WTC11 (cell line): Measurements from ENCODE around the gene SHOC2. TPM values are rescaled to one million over a fixed set of nuclear protein-coding genes. Genes with fewer than 3 reads are reported as not detected.

Experiments
- ATAC-seq: fragments of 200-7000 bp; cut with Tn5 transposase; 2 replicates; pipeline ENCODE4 v1.10.0; 2021; ENCODE audit warnings: mild to moderate bottlenecking, moderate library complexity
- CTCF ChIA-PET: fragments of 300-600 bp; sonication (Branson Sonifier 250); formaldehyde crosslinking; loops from one replicate; lab custom pipeline; 2021; ENCODE audit warnings: antibody characterized with exemption; lab: Charles Lee
- POLR2A ChIA-PET: fragments of 350-600 bp; sonication (Branson Sonifier 250); formaldehyde crosslinking; loops from one replicate; lab custom pipeline; 2021; ENCODE audit warnings: antibody characterized with exemption; lab: Charles Lee
- DNase-seq: peaks from one replicate; pipeline ENCODE4 v3.0.0; 2021; ENCODE audit warnings: low spot score
- H3K27ac Mint-ChIP-seq: 2 replicates; pipeline ENCODE4 v1.8.0; 2021; ENCODE audit warnings: mixed read lengths
- H3K27me3 Mint-ChIP-seq: 2 replicates; pipeline ENCODE4 v1.8.0; 2021; ENCODE audit warnings: low read depth, mild to moderate bottlenecking, moderate library complexity, mixed read lengths
- H3K36me3 Mint-ChIP-seq: 2 replicates; pipeline ENCODE4 v1.8.0; 2021; ENCODE audit warnings: mixed read lengths
- H3K4me1 Mint-ChIP-seq: 2 replicates; pipeline ENCODE4 v1.8.0; 2022; ENCODE audit warnings: mixed read lengths
- H3K4me3 Mint-ChIP-seq: 2 replicates; pipeline ENCODE4 v1.8.0; 2021; ENCODE audit warnings: mild to moderate bottlenecking, moderate library complexity, mixed read lengths
- H3K9me3 Mint-ChIP-seq: 2 replicates; pipeline ENCODE4 v1.8.0; 2021; ENCODE audit warnings: mixed read lengths
- AR ChIP-seq: fragments of 250-450 bp; sonication (Bioruptor Pico); IDR thresholded peaks from 2 replicates; pipeline ENCODE4 v1.9.0; 2021; ENCODE audit warnings: mild to moderate bottlenecking
- ARID4B ChIP-seq: sonication (generic); formaldehyde crosslinking; IDR thresholded peaks from 2 replicates; pipeline ENCODE4 v1.8.0; 2023; ENCODE audit warnings: missing genetic modification reagents, mild to moderate bottlenecking, borderline replicate concordance
- ATF3 ChIP-seq: sonication (generic); formaldehyde crosslinking; conservative IDR thresholded peaks from 2 replicates; pipeline ENCODE4 v1.8.1; 2022; ENCODE audit warnings: mild to moderate bottlenecking, missing genetic modification reagents
- ELF4 ChIP-seq: sonication (generic); formaldehyde crosslinking; IDR thresholded peaks from 2 replicates; pipeline ENCODE4 v1.8.1; 2022; ENCODE audit warnings: low read depth, mild to moderate bottlenecking, moderate library complexity, missing genetic modification reagents
- GABPB1 ChIP-seq: sonication (generic); formaldehyde crosslinking; IDR thresholded peaks from 2 replicates; pipeline ENCODE4 v1.8.1; 2023; ENCODE audit warnings: mild to moderate bottlenecking, missing genetic modification reagents
- GRHL2 ChIP-seq: fragments of 250-450 bp; sonication (Bioruptor Pico); IDR thresholded peaks from 2 replicates; pipeline ENCODE4 v1.8.0; 2022; ENCODE audit warnings: mild to moderate bottlenecking, moderate library complexity; ENCODE audit not compliant: insufficient replicate concordance, severe bottlenecking
- GTF2I ChIP-seq: fragments of 250-450 bp; sonication (Bioruptor Pico); conservative IDR thresholded peaks from 2 replicates; pipeline ENCODE4 v1.4.0; 2021; ENCODE audit warnings: mild to moderate bottlenecking
- KAT7 ChIP-seq: sonication (generic); formaldehyde crosslinking; IDR thresholded peaks from 2 replicates; pipeline ENCODE4 v1.8.1; 2023; ENCODE audit warnings: missing genetic modification reagents, mild to moderate bottlenecking, borderline replicate concordance
- MYBL2 ChIP-seq: sonication (generic); formaldehyde crosslinking; IDR thresholded peaks from 2 replicates; pipeline ENCODE4 v1.8.1; 2023; ENCODE audit warnings: mild to moderate bottlenecking, moderate library complexity, missing genetic modification reagents
- NR2C2 ChIP-seq: sonication (generic); formaldehyde crosslinking; IDR thresholded peaks from 2 replicates; pipeline ENCODE4 v1.8.0; 2022; ENCODE audit warnings: mild to moderate bottlenecking, missing genetic modification reagents
- SMAD3 ChIP-seq: sonication (generic); formaldehyde crosslinking; IDR thresholded peaks from 2 replicates; pipeline ENCODE4 v1.8.0; 2022; ENCODE audit warnings: missing genetic modification reagents, mild to moderate bottlenecking, borderline replicate concordance
- SMAD4 ChIP-seq: sonication (generic); formaldehyde crosslinking; IDR thresholded peaks from 2 replicates; pipeline ENCODE4 v1.8.0; 2022; ENCODE audit warnings: mild to moderate bottlenecking, missing genetic modification reagents
- TCF7 ChIP-seq: sonication (generic); formaldehyde crosslinking; IDR thresholded peaks from 2 replicates; pipeline ENCODE4 v1.8.0; 2022; ENCODE audit warnings: mild to moderate bottlenecking, low read depth, missing genetic modification reagents, moderate library complexity
- TEAD1 ChIP-seq: sonication (generic); formaldehyde crosslinking; IDR thresholded peaks from 2 replicates; pipeline ENCODE4 v1.8.0; 2022; ENCODE audit warnings: mild to moderate bottlenecking, missing genetic modification reagents
- TP53 ChIP-seq: sonication (generic); formaldehyde crosslinking; IDR thresholded peaks from 2 replicates; pipeline ENCODE4 v1.8.1; 2023; ENCODE audit warnings: mild to moderate bottlenecking, missing genetic modification reagents
- ZMAT4 ChIP-seq: fragments of 250-450 bp; sonication (Bioruptor Pico); IDR thresholded peaks from 2 replicates; pipeline ENCODE4 v1.9.0; 2021; ENCODE audit warnings: mild to moderate bottlenecking
- ZNF423 ChIP-seq: fragments of 250-450 bp; sonication (Bioruptor Pico); IDR thresholded peaks from 2 replicates; pipeline ENCODE4 v2.1.2; 2022; ENCODE audit warnings: mild to moderate bottlenecking, moderate library complexity
- ZNF671 ChIP-seq: fragments of 250-450 bp; sonication (Bioruptor Pico); IDR thresholded peaks from 2 replicates; pipeline ENCODE4 v1.8.0; 2021; ENCODE audit warnings: mild to moderate bottlenecking
- total RNA-seq: library from RNA; stranded (reverse); gene quantifications from 3 replicates; pipeline ENCODE4 v1.2.3, GENCODE V29; 2021
- TF ChIP-seq, protein P1 (sequence below): fragments of 250-450 bp; sonication (Bioruptor Pico); IDR thresholded peaks from 2 replicates; pipeline ENCODE4 v1.8.0; 2021; ENCODE audit warnings: mild to moderate bottlenecking
- TF ChIP-seq, protein P2 (sequence below): sonication (generic); formaldehyde crosslinking; IDR thresholded peaks from 2 replicates; pipeline ENCODE4 v1.8.1; 2023; ENCODE audit warnings: mild to moderate bottlenecking, moderate library complexity, missing genetic modification reagents

SHOC2 gene
- total RNA-seq, 1 experiment from 2014 or later, result 21.6 TPM

DNA sequence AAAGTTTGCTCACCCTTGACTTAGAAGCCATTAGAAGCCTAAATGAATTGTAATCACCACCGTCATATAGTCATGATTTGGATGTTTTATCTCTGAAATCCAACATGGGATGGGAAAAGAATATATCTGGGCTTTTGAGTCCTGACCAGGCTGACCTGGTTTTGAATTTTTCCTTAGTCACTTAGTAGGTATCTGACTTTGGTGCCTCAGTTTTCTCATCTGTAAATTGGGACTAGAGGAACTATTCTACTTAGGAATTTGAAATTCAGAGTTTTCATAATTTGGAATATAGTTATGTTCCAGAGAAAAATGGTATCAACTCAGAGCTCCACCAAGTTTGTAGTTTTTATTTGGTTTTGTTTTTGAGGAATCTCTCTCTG is 40.9 kb downstream of the SHOC2 start:
- TF ChIP-seq GRHL2 (CRISPR knock-in tag), result no peak
- TF ChIP-seq ATF3 (CRISPR knock-in tag), result no peak
- no peak for TF ChIP-seq MYBL2
- TF ChIP-seq SMAD3 (CRISPR knock-in tag), result no peak
- TF ChIP-seq ELF4 (CRISPR knock-in tag), result no peak
- no peak for TF ChIP-seq NR2C2 (CRISPR knock-in tag)
- TF ChIP-seq ZNF671 (CRISPR knock-in tag), result no peak
- TF ChIP-seq GABPB1 (CRISPR knock-in tag), result no peak
- TF ChIP-seq KAT7 (CRISPR knock-in tag), result no peak
- TF ChIP-seq, protein P1, sequence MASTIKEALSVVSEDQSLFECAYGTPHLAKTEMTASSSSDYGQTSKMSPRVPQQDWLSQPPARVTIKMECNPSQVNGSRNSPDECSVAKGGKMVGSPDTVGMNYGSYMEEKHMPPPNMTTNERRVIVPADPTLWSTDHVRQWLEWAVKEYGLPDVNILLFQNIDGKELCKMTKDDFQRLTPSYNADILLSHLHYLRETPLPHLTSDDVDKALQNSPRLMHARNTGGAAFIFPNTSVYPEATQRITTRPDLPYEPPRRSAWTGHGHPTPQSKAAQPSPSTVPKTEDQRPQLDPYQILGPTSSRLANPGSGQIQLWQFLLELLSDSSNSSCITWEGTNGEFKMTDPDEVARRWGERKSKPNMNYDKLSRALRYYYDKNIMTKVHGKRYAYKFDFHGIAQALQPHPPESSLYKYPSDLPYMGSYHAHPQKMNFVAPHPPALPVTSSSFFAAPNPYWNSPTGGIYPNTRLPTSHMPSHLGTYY (CRISPR knock-in tag), result no peak
- no peak for TF ChIP-seq TP53
- TF ChIP-seq ZMAT4 (CRISPR knock-in tag), result no peak
- TF ChIP-seq, protein P2, sequence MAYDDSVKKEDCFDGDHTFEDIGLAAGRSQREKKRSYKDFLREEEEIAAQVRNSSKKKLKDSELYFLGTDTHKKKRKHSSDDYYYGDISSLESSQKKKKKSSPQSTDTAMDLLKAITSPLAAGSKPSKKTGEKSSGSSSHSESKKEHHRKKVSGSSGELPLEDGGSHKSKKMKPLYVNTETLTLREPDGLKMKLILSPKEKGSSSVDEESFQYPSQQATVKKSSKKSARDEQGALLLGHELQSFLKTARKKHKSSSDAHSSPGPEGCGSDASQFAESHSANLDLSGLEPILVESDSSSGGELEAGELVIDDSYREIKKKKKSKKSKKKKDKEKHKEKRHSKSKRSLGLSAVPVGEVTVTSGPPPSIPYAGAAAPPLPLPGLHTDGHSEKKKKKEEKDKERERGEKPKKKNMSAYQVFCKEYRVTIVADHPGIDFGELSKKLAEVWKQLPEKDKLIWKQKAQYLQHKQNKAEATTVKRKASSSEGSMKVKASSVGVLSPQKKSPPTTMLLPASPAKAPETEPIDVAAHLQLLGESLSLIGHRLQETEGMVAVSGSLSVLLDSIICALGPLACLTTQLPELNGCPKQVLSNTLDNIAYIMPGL (CRISPR knock-in tag), result no peak
- TF ChIP-seq SMAD4 (CRISPR knock-in tag), result no peak
- TF ChIP-seq ZNF423, result no peak
- TF ChIP-seq AR (CRISPR knock-in tag), result no peak
- Mint-ChIP-seq H3K4me3 (no peak overlapping the region), H3K9me3 (no peaks in the 10 kb centered on the region), H3K4me1 (peaks cover 4% of the 10 kb centered on the region; the same call in 1 of the 2 replicates), H3K27ac (no peak overlapping the region), H3K36me3 (no peaks in the 10 kb centered on the region), H3K27me3 (no peaks in the 10 kb centered on the region)
- DNase-seq (no peak), ATAC-seq (no peak)
- ChIA-PET POLR2A (no interaction called here), CTCF (no interaction called here)

DNA sequence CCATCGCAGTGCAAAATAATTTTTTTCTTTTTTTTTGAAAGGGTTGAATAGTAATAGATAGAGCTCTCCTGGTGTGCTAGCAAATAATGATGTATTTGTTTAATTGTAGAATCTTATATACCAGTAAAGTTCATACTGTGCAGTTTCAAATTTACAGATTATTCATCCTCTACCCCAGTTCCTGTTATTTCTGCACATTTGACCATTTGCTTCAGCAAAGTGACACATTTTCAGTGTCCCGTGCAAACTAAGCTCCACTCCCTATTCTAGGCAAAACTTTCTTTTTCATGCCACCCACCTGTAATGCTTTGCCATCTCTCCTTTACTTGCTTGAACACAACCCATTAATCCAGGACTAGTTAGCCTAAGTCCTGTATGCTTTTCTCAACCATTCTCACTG is 43.0 kb downstream of the SHOC2 start:
- no peak overlapping the region for H3K4me3 Mint-ChIP-seq
- no peaks in the 10 kb centered on the region for H3K9me3 Mint-ChIP-seq
- ATAC-seq (no peak), DNase-seq (no peak)
- no peaks in the 10 kb centered on the region for H3K36me3 Mint-ChIP-seq
- POLR2A ChIA-PET, result no interaction called here
- H3K27ac Mint-ChIP-seq, result no peak overlapping the region
- H3K4me1 Mint-ChIP-seq, result peaks cover 4% of the 10 kb centered on the region; the same call in 1 of the 2 replicates
- CTCF ChIA-PET, result no interaction called here
- H3K27me3 Mint-ChIP-seq, result no peaks in the 10 kb centered on the region
- TF ChIP-seq ARID4B (CRISPR knock-in tag), result no peak
- TF ChIP-seq GTF2I (CRISPR knock-in tag), result no peak
- TF ChIP-seq, protein P2 (CRISPR knock-in tag), result no peak
- TF ChIP-seq AR (CRISPR knock-in tag), result no peak
- no peak for TF ChIP-seq ZNF423
- no peak for TF ChIP-seq TCF7
- no peak for TF ChIP-seq TEAD1 (CRISPR knock-in tag)
